Heart left ventricle (tissue), 16 donors: Measurements from ENCODE around the gene NUP58. TPM values are rescaled to one million over a fixed set of nuclear protein-coding genes. Genes with fewer than 3 reads are reported as not detected.

Source experiments
- ATAC-seq, 4 donors: fragments of 200-7000 bp; cut with Tn5 transposase; one replicate each; pipeline ENCODE4 v1.9.1; 2020 to 2022; ENCODE audit warnings: moderate library complexity in 4 of 4, mild to moderate bottlenecking in 3 of 4, moderate number of reproducible peaks in 1 of 4
- DNase-seq, 5 donors: peaks; one replicate each; pipeline ENCODE4 v3.0.0-alpha.2; 2020
- H3K27ac ChIP-seq, 12 donors: fragments of 200-600 bp; sonication (generic) in 4 of 12; one replicate each; pipeline versions ENCODE4 v1.5.0 to v1.8.0; 2016 to 2022; ENCODE audit warnings: mild to moderate bottlenecking in 2 of 12
- H3K27me3 ChIP-seq, 9 donors: fragments of 200-600 bp; sonication (generic) in 2 of 9; one replicate each; pipeline versions ENCODE4 v1.5.1 to v1.8.0; 2016 to 2022; ENCODE audit warnings: mild to moderate bottlenecking in 3 of 9
- H3K36me3 ChIP-seq, 9 donors: fragments of 200-600 bp; sonication (generic) in 2 of 9; one replicate each; pipeline versions ENCODE4 v1.5.0 to v1.8.0; 2018 to 2022; ENCODE audit warnings: mild to moderate bottlenecking in 2 of 9
- H3K4me1 ChIP-seq, 12 donors: fragments of 200-600 bp; sonication (generic) in 4 of 12; one replicate each; pipeline versions ENCODE4 v1.5.0 to v1.8.0; 2016 to 2022; ENCODE audit warnings: mild to moderate bottlenecking in 3 of 12
- H3K4me3 ChIP-seq, 12 donors: fragments of 200-600 bp; sonication (generic) in 4 of 12; one replicate each; pipeline versions ENCODE4 v1.5.0 to v1.8.0; 2017 to 2022; ENCODE audit warnings: mild to moderate bottlenecking in 9 of 12, moderate library complexity in 4 of 12
- H3K9me3 ChIP-seq, 12 donors: fragments of 200-600 bp; sonication (generic) in 4 of 12; one replicate each; pipeline versions ENCODE4 v1.5.0 to v1.8.0; 2016 to 2022; ENCODE audit warnings: mild to moderate bottlenecking in 1 of 12
- CTCF ChIP-seq, 12 donors: fragments of 200-600 bp; sonication (generic) in 4 of 12; IDR thresholded peaks; one replicate each; pipeline versions ENCODE4 v1.5.0 to v1.8.0; 2018 to 2022; ENCODE audit warnings: antibody characterized with exemption in 12 of 12, mild to moderate bottlenecking in 5 of 12
- POLR2A ChIP-seq, 2 donors: fragments of 450-650 bp; IDR thresholded peaks; one replicate each; pipeline ENCODE4 v1.6.1; 2017; ENCODE audit warnings: antibody characterized with exemption in 2 of 2, mild to moderate bottlenecking in 2 of 2, moderate library complexity in 2 of 2
- WGBS, 4 donors: extraction: QIAGEN DNeasy Blood & Tissue Kit in 2 of 4; methylation state at CpG; one replicate each; pipeline versions ENCODE4 v1.1.5 to v1.1.7; 2013 to 2018; 5-methylcytosine and 5-hydroxymethylcytosine counted together
- intact Hi-C, 10 donors: fragments of 100-400 bp; cut with DNase I; formaldehyde crosslinking; loops; one replicate each; pipeline versions ENCODE4 v1.11.1 to v1.14.2; 2022
- polyA plus RNA-seq, 2 donors: library from polyadenylated mRNA; stranded (reverse); fragments of 200-250 nt; gene quantifications; one replicate each; pipeline ENCODE4 v1.2.3, GENCODE V29; 2013
- total RNA-seq, 9 donors: library from RNA; depleted of rRNA in 2 of 9; stranded (reverse); fragments of >200 nt in 2 of 9; fragmentation: NEBNext Ultra II Directional in 3 of 9; extraction: Animal tissue kit (Norgen Biotek cat#: 25700) in 3 of 9; gene quantifications; one replicate each; pipeline versions ENCODE4 v1.1.0 to v1.2.4, GENCODE V29; 2016 to 2023
- donor health status: ischemic (EF 13 %, LVEDD 7.1; RV severe dilation, severe dysfunction).
- donor health status: healthy with polysubstance abuse.
- donor health status: DM: no; HTN: yes; CAD: no.
- donor health status: DM: no; HTN: no; CAD: no.
- donor health status: ischemic (EF 25% LVEDD 6.9; RV normal size, moderate dysfunction).
- donor health status: ischemic (EF 25% LVEDD 5.7; RV mildly dilated, moderate dysfunction).
- donor health status: healthy.
- donor health status: DM: yes; HTN: yes; CAD: no.
- donor health status: ischemic (EF 35%, LVEDD 5.7; RV mildly dilated, moderate dysfunction).
- donor health status: nonischemic (EF 11% LVEDD 7.7; RV severe dilation, severe dysfunction).
- donor health status: DM: yes; HTN: yes; CAD: no.
- donor health status: PGD.
- donor health status: ischemic (EF 29% LVEDD 5.4; RV normal size, mild dysfunction).
- donor health status: nonischemic (EF 23%, LVEDD 6.1; RV moderate dilation, normal function).

NUP58 gene
- total and polyA plus RNA-seq, 11 donors = 7.0 to 39.1 (median 24.2) TPM

- H3K27ac ChIP-seq = peak overlapping the region in 1 of 12 donors; percentile 73
- no peak for ATAC-seq
- WGBS, 4 donors = 93 to 100% (median 96%) methylated on average over 1 of the region's 1 CpG
- no peak for DNase-seq
- peaks cover 0 to 9% (median 0%) of the 10 kb centered on the region in 9 donors for H3K36me3 ChIP-seq
- TF ChIP-seq POLR2A (IDR thresholded peaks at IDR 0.05) (no peak), CTCF (IDR thresholded peaks at IDR 0.05) (no peak)
- H3K27me3 ChIP-seq = no peaks in the 10 kb centered on the region
- H3K4me1 ChIP-seq = peaks cover 0 to 65% (median 13%) of the 10 kb centered on the region in 12 donors
- intact Hi-C loops = no loop called here
- H3K9me3 ChIP-seq = no peaks in the 10 kb centered on the region
- H3K4me3 ChIP-seq = no peak overlapping the region
Observed at GRCh38 chr13:25281935-25282332, 19.5 kb upstream of the NUP58 start.

GRCh38 chr13:25286308-25286968, 15.0 kb upstream of the NUP58 start:
- Histone ChIP-seq H3K9me3 (no peaks in the 10 kb centered on the region), H3K27me3 (peaks cover 0 to 5% (median 0%) of the 10 kb centered on the region in 9 donors), H3K4me3 (peak overlapping the region; percentile 67 to 98 (median 90)), H3K27ac (peak overlapping the region; percentile 57 to 97 (median 83)), H3K4me1 (peaks cover 0 to 55% (median 14%) of the 10 kb centered on the region in 12 donors), H3K36me3 (peaks cover 0 to 9% (median 0%) of the 10 kb centered on the region in 9 donors)
- intact Hi-C loops = loop anchor here in 2 of 10 donors (2.0 kb wide), 1 partner anchor 14 kb away; the partner anchor contains the start of gene NUP58 (in 2 of the 2)
- WGBS, 4 donors = 6 to 11% (median 9%) methylated on average over 24 to 25 of the region's 25 CpGs
- peak in 3 of 4 donors; percentile 5 to 55 (median 47) for ATAC-seq
- peak in 2 of 5 donors; percentile 34 to 35 for DNase-seq
- no peak for TF ChIP-seq CTCF (IDR thresholded peaks at IDR 0.05)
- TF ChIP-seq POLR2A (IDR thresholded peaks at IDR 0.05) = no peak

- H3K4me3 ChIP-seq = peak within 1 kb of the TSS; percentile 67 to 98 (median 90)
- 2 to 40% (median 3%) methylated on average over 3 to 65 of the region's 65 CpGs for WGBS, 4 donors
- ATAC-seq (peak; percentile 93 to 99 (median 98)), DNase-seq (peak; percentile 91 to 97 (median 93))
- TF ChIP-seq POLR2A (IDR thresholded peaks at IDR 0.05) (peak in 1 of 2 donors; percentile 48), CTCF (IDR thresholded peaks at IDR 0.05) (peak; percentile 100)
- peaks cover 0 to 5% (median 0%) of the 10 kb centered on the region in 9 donors for H3K27me3 ChIP-seq
- H3K27ac ChIP-seq = peak within 1 kb of the TSS; percentile 57 to 97 (median 83)
- no peaks in the 10 kb centered on the region for H3K9me3 ChIP-seq
- intact Hi-C loops = loop anchor here in 2 of 10 donors (2.0 kb wide), 1 partner anchor 14 kb away; the partner anchor contains the start of gene NUP58 (in 2 of the 2)
- H3K4me1 ChIP-seq = peaks cover 0 to 47% (median 11%) of the 10 kb centered on the region in 12 donors
- peaks cover 0 to 9% (median 0%) of the 10 kb centered on the region in 9 donors for H3K36me3 ChIP-seq
Observed at GRCh38 chr13:25286969-25287961, 14.2 kb upstream of the NUP58 start, which contains the start of gene MTMR6. TSS of gene MTMR6 (minus strand) at chr13:25287488. CDS start at chr13:25287247, 241 bp downstream.
